Endothelial cell of umbilical vein (primary cell): ENCODE data around the gene SGTA. TPM values are rescaled to one million over a fixed set of nuclear protein-coding genes. Genes with fewer than 3 reads are reported as not detected.

ENCODE experiments used
- BruUV-seq: library from RNA; stranded (reverse); fragments of 400-500 nt; replicated peaks from 2 replicates; lab custom pipeline; 2021; lab: Mats Ljungman, UMichigan
- CTCF ChIA-PET: fragments of 300-600, 350-600 bp; sonication (Branson Sonifier 250); formaldehyde crosslinking; loops from one replicate; lab custom pipeline; 2021; ENCODE audit warnings: antibody characterized with exemption, inconsistent platforms; lab: Charles Lee
- POLR2A ChIA-PET: fragments of 300-600, 350-600 bp; sonication (Branson Sonifier 250); formaldehyde crosslinking; loops from one replicate; lab custom pipeline; 2021; ENCODE audit warnings: antibody characterized with exemption, inconsistent platforms; lab: Charles Lee
- DNase-seq: peaks from one replicate; pipeline ENCODE4 v3.0.0-alpha.2; 2011; ENCODE audit warnings: low read depth, low spot score
- FAIRE-seq: peaks from 2 replicates; lab custom pipeline; 2011; peaks lifted over from hg19 to GRCh38; lab: Jason Lieb, UNC
- H2AFZ ChIP-seq: 2 replicates; pipeline ENCODE4 v1.6.0; 2012; ENCODE audit warnings: low read depth, low read length, control low read depth, inconsistent platforms
- H3K27ac ChIP-seq: 2 replicates; pipeline ENCODE4 v1.5.1; 2011; ENCODE audit warnings: low read depth, mild to moderate bottlenecking, control low read depth, low read length, moderate library complexity; ENCODE audit not compliant: insufficient read depth
- H3K27me3 ChIP-seq, 2 experiments: 2 replicates each; pipeline versions ENCODE4 v1.6.0 to v1.6.1; 2011; ENCODE audit warnings: low read length in 2 of 2, mixed read lengths in 1 of 2; ENCODE audit not compliant: control insufficient read depth in 2 of 2, insufficient read depth in 2 of 2
- H3K36me3 ChIP-seq, 2 experiments: 2 replicates in 1 of 2; 3 replicates in 1 of 2; pipeline ENCODE4 v1.5.1; 2011; ENCODE audit warnings: low read length in 2 of 2, mild to moderate bottlenecking in 1 of 2, moderate library complexity in 1 of 2; ENCODE audit not compliant: control insufficient read depth in 2 of 2, insufficient read depth in 2 of 2; ENCODE audit errors: extremely low read depth in 1 of 2
- H3K4me1 ChIP-seq: 3 replicates; pipeline ENCODE4 v1.5.1; 2011; ENCODE audit warnings: mild to moderate bottlenecking, low read length; ENCODE audit not compliant: control insufficient read depth, insufficient read depth; ENCODE audit errors: extremely low read depth
- H3K4me2 ChIP-seq: 2 replicates; pipeline ENCODE4 v1.6.1; 2011; ENCODE audit warnings: low read length, control low read depth, mixed read lengths; ENCODE audit not compliant: insufficient read depth
- H3K4me3 ChIP-seq, 3 experiments: fragments of 200-600 bp in 1 of 3; sonication (generic), shearing (Covaris generic) in 1 of 3; replicated peaks in 1 of 3; 2 replicates each; pipeline ENCODE4 v1.5.1; 2011 to 2016; ENCODE audit warnings: control low read depth in 3 of 3, low read length in 3 of 3, mild to moderate bottlenecking in 2 of 3, inconsistent platforms in 1 of 3, low read depth in 1 of 3, moderate library complexity in 1 of 3; ENCODE audit not compliant: insufficient read depth in 1 of 3
- H3K79me2 ChIP-seq: 2 replicates; pipeline ENCODE4 v1.6.0; 2012; ENCODE audit warnings: low read length, inconsistent platforms; ENCODE audit not compliant: control insufficient read depth, insufficient read depth
- H3K9ac ChIP-seq: replicated peaks from 2 replicates; pipeline ENCODE3; 2011; ENCODE audit warnings: low read length, control low read depth; ENCODE audit not compliant: insufficient read depth; ENCODE audit errors: extremely low read depth
- H3K9me1 ChIP-seq: replicated peaks from 3 replicates; pipeline ENCODE4 v1.6.0; 2011; ENCODE audit warnings: mild to moderate bottlenecking, low read length; ENCODE audit not compliant: control insufficient read depth, insufficient read depth; ENCODE audit errors: extremely low read depth
- H3K9me3 ChIP-seq: replicated peaks from 2 replicates; pipeline ENCODE4 v1.5.1; 2012; ENCODE audit warnings: low read length, inconsistent platforms; ENCODE audit not compliant: control insufficient read depth, insufficient read depth
- H4K20me1 ChIP-seq: replicated peaks from 2 replicates; pipeline ENCODE3; 2011; ENCODE audit warnings: mild to moderate bottlenecking, low read length; ENCODE audit not compliant: control insufficient read depth, insufficient read depth; ENCODE audit errors: extremely low read depth
- EZH2 ChIP-seq: IDR thresholded peaks from 2 replicates; pipeline ENCODE4 v1.6.1; 2012; ENCODE audit warnings: borderline replicate concordance, low read depth, mild to moderate bottlenecking, moderate library complexity, low read length, inconsistent platforms; ENCODE audit not compliant: severe bottlenecking
- GATA2 ChIP-seq: IDR thresholded peaks from 2 replicates; pipeline ENCODE4 v1.7.0; 2011; ENCODE audit warnings: low read depth, mild to moderate bottlenecking, moderate library complexity, mixed read lengths, low read length; ENCODE audit not compliant: insufficient read length, insufficient read depth
- JUN ChIP-seq: IDR thresholded peaks from 2 replicates; pipeline ENCODE4 v1.6.1; 2011; ENCODE audit warnings: borderline replicate concordance, low read depth; ENCODE audit not compliant: insufficient read length, insufficient read depth
- MYC ChIP-seq: IDR thresholded peaks from one replicate; pipeline ENCODE4 v1.6.1; 2011; ENCODE audit warnings: mild to moderate bottlenecking, low read depth, low read length
- POLR2A ChIP-seq: IDR thresholded peaks from 2 replicates; pipeline ENCODE4 v1.6.1; 2012; ENCODE audit warnings: low read depth, mild to moderate bottlenecking, control low read depth, low read length
- POLR2AphosphoS5 ChIP-seq: IDR thresholded peaks from 2 replicates; pipeline ENCODE4 v1.6.1; 2012; ENCODE audit warnings: low read depth, mild to moderate bottlenecking, control low read depth, low read length, moderate library complexity; ENCODE audit not compliant: insufficient read depth
- dilution Hi-C: fragments of 300-500 bp; cut with MboI; formaldehyde crosslinking; loops from one replicate; pipeline ENCODE4 v1.15.0; 2019; ENCODE audit warnings: low sequenced_read_pairs; ENCODE audit not compliant: extremely low pct_ligation_motif_present
- intact Hi-C: fragments of 100-400 bp; cut with micrococcal nuclease; formaldehyde crosslinking; loops from one replicate; pipeline ENCODE4 v1.10.0; 2022
- polyA plus RNA-seq, 4 experiments: library from polyadenylated mRNA; depleted of rRNA in 3 of 4; stranded (reverse) in 3 of 4; unstranded in 1 of 4; fragments of >200 nt; gene quantifications; 2 replicates each; pipeline versions ENCODE4 v1.2.1 to v1.2.3, GENCODE V29; 2011 to 2012; ENCODE audit warnings: missing spikeins in 1 of 4
- total RNA-seq: library from RNA; stranded (reverse); gene quantifications from 2 replicates; pipeline ENCODE4 v1.2.3, GENCODE V29; 2021
- TF ChIP-seq, protein P1 (sequence below): IDR thresholded peaks from 2 replicates; pipeline ENCODE4 v1.6.1; 2011; ENCODE audit not compliant: insufficient read depth, insufficient read length

SGTA gene
- total and polyA plus RNA-seq, 2 donors (not counting 3 experiments of a cell fraction or from before 2014, with no cell fraction given), result 76.5 to 119 TPM

- CTCF ChIA-PET, result interaction anchor here (0.8 to 2.4 kb wide), 5 partner anchors 10 to 91 kb away, joined by 3 to 15 read pairs (median 5); no protein-coding TSS in a partner anchor
- POLR2A ChIA-PET, result no interaction called here
These were observed 43.3 kb downstream of the SGTA start, which contains the start of gene SLC39A3 for GRCh38 chr19:2739602-2740313. TSS of gene SLC39A3 (minus strand) at chr19:2740017. CDS start at chr19:2737257, 2,760 bp downstream.

GRCh38 chr19:2736550-2737190, 46.4 kb downstream of the SGTA start:
- no peaks in the 10 kb centered on the region for H3K9me1 ChIP-seq
- DNase-seq, result no peak
- H3K27ac ChIP-seq, result no peak overlapping the region
- TF ChIP-seq EZH2 (no peak), MYC (no peak)
- TF ChIP-seq, protein P1, sequence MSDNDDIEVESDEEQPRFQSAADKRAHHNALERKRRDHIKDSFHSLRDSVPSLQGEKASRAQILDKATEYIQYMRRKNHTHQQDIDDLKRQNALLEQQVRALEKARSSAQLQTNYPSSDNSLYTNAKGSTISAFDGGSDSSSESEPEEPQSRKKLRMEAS, result no peak
- no peak overlapping the region for H3K9ac ChIP-seq
- no peak overlapping the region for H3K4me3 ChIP-seq
- H3K36me3 ChIP-seq, result peaks cover 0 to 9% of the 10 kb centered on the region in 2 experiments
- H3K9me3 ChIP-seq, result no peaks in the 10 kb centered on the region
- no peaks in the 10 kb centered on the region for H4K20me1 ChIP-seq
- no TSS peak for BruUV-seq
- intact Hi-C loops (no loop called here), dilution Hi-C loops (no loop called here)
- H3K27me3 ChIP-seq, result no peaks in the 10 kb centered on the region
- H3K4me1 ChIP-seq, result peaks cover 6% of the 10 kb centered on the region
- H2AFZ ChIP-seq, result no peak overlapping the region
- ChIA-PET POLR2A (no interaction called here), CTCF (interaction anchor here (0.8 kb wide), 1 partner anchor 88 kb away, joined by 3 read pairs; no protein-coding TSS in a partner anchor)
- FAIRE-seq, result no peak
- peaks cover 5% of the 10 kb centered on the region for H3K79me2 ChIP-seq
- H3K4me2 ChIP-seq, result no peak overlapping the region

More at GRCh38 chr19:2739602-2740313, 43.3 kb downstream of the SGTA start, which contains the start of gene SLC39A3:
- peak within 1 kb of the TSS; percentile 9 for H3K27ac ChIP-seq
- peak within 1 kb of the TSS; percentile 58 for H3K9ac ChIP-seq
- H3K4me2 ChIP-seq, result peak within 1 kb of the TSS; percentile 69
- no peaks in the 10 kb centered on the region for H3K27me3 ChIP-seq
- dilution Hi-C loops (no loop called here), intact Hi-C loops (loop anchor here (1.0 kb wide), 1 partner anchor 10 kb away; no protein-coding TSS in a partner anchor)
- FAIRE-seq, result peak; percentile 96
- no peaks in the 10 kb centered on the region for H3K9me3 ChIP-seq
- peaks cover 0 to 9% of the 10 kb centered on the region in 2 experiments for H3K36me3 ChIP-seq
- H3K79me2 ChIP-seq, result peaks cover 5% of the 10 kb centered on the region
- peak; percentile 97 for DNase-seq
- H3K9me1 ChIP-seq, result no peaks in the 10 kb centered on the region
- peak within 1 kb of the TSS; percentile 84 to 96 (median 90) for H3K4me3 ChIP-seq
- no peaks in the 10 kb centered on the region for H4K20me1 ChIP-seq
- H3K4me1 ChIP-seq, result peaks cover 6% of the 10 kb centered on the region
- no TSS peak for BruUV-seq
- peak within 1 kb of the TSS; percentile 94 for H2AFZ ChIP-seq
- TF ChIP-seq JUN (no peak), GATA2 (no peak), POLR2A (no peak), POLR2AphosphoS5 (peak; percentile 61)
